ENCODE results near the gene MFAP1.

- no peak for TF ChIP-seq CTCF (IDR thresholded peaks at IDR 0.05)
- TF ChIP-seq POLR2A (IDR thresholded peaks at IDR 0.05) = no peak
- TF ChIP-seq POLR2AphosphoS5 (IDR thresholded peaks at IDR 0.05) = no peak
- no peak for TF ChIP-seq EP300 (IDR thresholded peaks at IDR 0.05)
Observed at GRCh38 chr15:43796566-43796965, 27.9 kb downstream of the MFAP1 start.

All from upper lobe of left lung (tissue), 4 donors.